Skeletal muscle satellite cell (primary cell): ENCODE results near the gene ZNF267.
"Not testable (repeated sequence)": the region's sequence is repeated elsewhere in the genome, so short reads cannot be mapped to it uniquely, and the experiment has no call there.

Experiments used
- H3K27me3 ChIP-seq: 2 replicates; pipeline ENCODE4 v1.7.0; 2013; ENCODE audit warnings: low read length; ENCODE audit not compliant: control insufficient read depth, insufficient read depth
- H3K36me3 ChIP-seq: 2 replicates; pipeline ENCODE4 v1.7.0; 2013; ENCODE audit warnings: mild to moderate bottlenecking, control low read depth, low read length; ENCODE audit not compliant: insufficient read depth
- H3K4me1 ChIP-seq: 2 replicates; pipeline ENCODE4 v1.7.0; 2013; ENCODE audit warnings: low read length; ENCODE audit not compliant: control insufficient read depth, insufficient read depth
- H3K4me2 ChIP-seq: 2 replicates; pipeline ENCODE4 v1.7.0; 2013; ENCODE audit warnings: mild to moderate bottlenecking, low read length
- H3K4me3 ChIP-seq: 2 replicates; pipeline ENCODE4 v1.7.0; 2013; ENCODE audit warnings: low read length
- H3K9ac ChIP-seq: 2 replicates; pipeline ENCODE4 v1.7.0; 2013; ENCODE audit warnings: mild to moderate bottlenecking, low read depth, low read length, moderate library complexity
- H3K9me3 ChIP-seq: replicated peaks from 2 replicates; pipeline ENCODE4 v1.7.0; 2013; ENCODE audit warnings: mild to moderate bottlenecking, control low read depth, low read length

Gene ZNF267

DNA sequence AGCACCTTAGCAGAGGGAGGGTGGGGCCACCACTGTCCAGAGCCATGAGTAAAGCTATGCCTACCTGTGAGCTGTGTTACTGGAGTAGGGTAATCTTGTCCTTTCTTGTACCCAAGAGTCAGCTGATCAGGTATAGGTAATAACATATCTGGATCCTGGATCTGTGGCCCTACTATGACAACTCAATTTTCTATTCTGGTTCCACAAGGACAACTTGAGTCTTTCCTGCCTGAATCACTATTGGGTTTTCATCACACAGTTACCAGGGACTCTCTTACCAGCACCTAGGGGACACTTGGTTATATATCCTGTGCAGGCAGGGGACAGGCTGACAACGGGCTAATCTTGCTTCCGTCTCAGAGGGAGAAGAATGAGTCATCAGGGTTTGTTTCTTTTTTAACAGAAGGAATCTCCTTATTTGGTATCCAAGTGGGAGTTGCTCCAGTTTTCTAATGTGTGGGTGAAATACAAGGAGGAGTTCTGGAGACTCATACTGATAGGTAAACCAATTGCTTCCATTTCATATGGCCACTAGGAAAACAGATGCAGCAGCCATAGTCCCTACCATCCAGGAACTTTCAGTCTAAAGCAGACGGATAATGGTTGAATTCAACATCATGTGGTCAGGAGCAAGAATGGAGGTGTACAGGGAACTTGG, 6.8 kb downstream of the ZNF267 start:
- H3K4me2 ChIP-seq: peak overlapping the region; percentile 2
- H3K27me3 ChIP-seq: no peaks in the 10 kb centered on the region
- H3K4me1 ChIP-seq: peaks cover 33% of the 10 kb centered on the region
- H3K4me3 ChIP-seq: peak overlapping the region; percentile 12
- H3K9ac ChIP-seq: no peak overlapping the region
- no peaks in the 10 kb centered on the region for H3K9me3 ChIP-seq
- peaks cover 52% of the 10 kb centered on the region for H3K36me3 ChIP-seq

GRCh38 chr16:31886227-31886626, 12.6 kb downstream of the ZNF267 start:
- no peaks in the 10 kb centered on the region for H3K4me1 ChIP-seq
- H3K9me3 ChIP-seq: no peaks in the 10 kb centered on the region
- peaks cover 77% of the 10 kb centered on the region for H3K36me3 ChIP-seq
- no peaks in the 10 kb centered on the region for H3K27me3 ChIP-seq
- no peak overlapping the region for H3K9ac ChIP-seq
- H3K4me2 ChIP-seq: no peak overlapping the region
- H3K4me3 ChIP-seq: no peak overlapping the region

DNA sequence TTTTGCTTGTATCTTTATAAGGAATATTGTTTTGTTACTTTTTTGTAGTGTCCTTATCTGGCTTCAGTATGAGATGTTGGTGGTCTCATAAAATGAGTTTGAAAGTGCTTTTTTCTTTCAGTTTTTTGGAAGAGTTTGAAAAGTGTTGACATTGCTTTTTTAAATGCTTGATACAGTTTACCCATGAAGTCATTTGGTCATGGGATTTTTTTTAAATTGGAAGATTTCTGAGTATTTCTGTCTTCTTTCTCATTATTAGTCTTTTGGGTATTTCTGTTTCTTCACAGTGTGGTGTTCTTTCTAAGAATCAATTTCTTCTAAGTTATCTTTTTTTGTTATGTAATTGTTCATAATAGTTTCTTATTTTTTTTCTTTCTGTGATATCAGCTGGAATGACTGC, 15.1 kb downstream of the ZNF267 start:
- Histone ChIP-seq H3K4me1 (no peaks in the 10 kb centered on the region), H3K4me2 (no peak overlapping the region), H3K9me3 (no peaks in the 10 kb centered on the region), H3K4me3 (no peak overlapping the region), H3K36me3 (peaks cover 72% of the 10 kb centered on the region), H3K27me3 (no peaks in the 10 kb centered on the region), H3K9ac (no peak overlapping the region)

GRCh38 chr16:31892111-31892510, 18.5 kb downstream of the ZNF267 start:
- H3K27me3 ChIP-seq, H3K9ac ChIP-seq, H3K4me1 ChIP-seq, H3K9me3 ChIP-seq, H3K4me2 ChIP-seq, H3K4me3 ChIP-seq: not testable (repeated sequence)
- peaks cover 75% of the 10 kb centered on the region for H3K36me3 ChIP-seq

- Histone ChIP-seq H3K9ac (no peak overlapping the region), H3K9me3 (peaks cover 11% of the 10 kb centered on the region), H3K4me1 (no peaks in the 10 kb centered on the region), H3K36me3 (peaks cover 72% of the 10 kb centered on the region), H3K4me3 (no peak overlapping the region), H3K27me3 (no peaks in the 10 kb centered on the region), H3K4me2 (no peak overlapping the region)
Measured at GRCh38 chr16:31893824-31894223, 20.2 kb downstream of the ZNF267 start.

GRCh38 chr16:31897283-31897682, 23.7 kb downstream of the ZNF267 start:
- no peaks in the 10 kb centered on the region for H3K4me1 ChIP-seq

GRCh38 chr16:31899505-31899904, 25.9 kb downstream of the ZNF267 start:
- H3K4me2 ChIP-seq: no peak overlapping the region
- peaks cover 33% of the 10 kb centered on the region for H3K36me3 ChIP-seq
- H3K4me1 ChIP-seq: no peaks in the 10 kb centered on the region
- no peaks in the 10 kb centered on the region for H3K27me3 ChIP-seq
- H3K9me3 ChIP-seq: peaks cover 10% of the 10 kb centered on the region
- H3K4me3 ChIP-seq: no peak overlapping the region
- H3K9ac ChIP-seq: no peak overlapping the region

More at GRCh38 chr16:31897283-31897682, 23.7 kb downstream of the ZNF267 start:
- Histone ChIP-seq H3K27me3 (no peaks in the 10 kb centered on the region), H3K9ac (no peak overlapping the region), H3K36me3 (peaks cover 40% of the 10 kb centered on the region), H3K4me3 (no peak overlapping the region), H3K9me3 (peaks cover 11% of the 10 kb centered on the region), H3K4me2 (no peak overlapping the region)

DNA sequence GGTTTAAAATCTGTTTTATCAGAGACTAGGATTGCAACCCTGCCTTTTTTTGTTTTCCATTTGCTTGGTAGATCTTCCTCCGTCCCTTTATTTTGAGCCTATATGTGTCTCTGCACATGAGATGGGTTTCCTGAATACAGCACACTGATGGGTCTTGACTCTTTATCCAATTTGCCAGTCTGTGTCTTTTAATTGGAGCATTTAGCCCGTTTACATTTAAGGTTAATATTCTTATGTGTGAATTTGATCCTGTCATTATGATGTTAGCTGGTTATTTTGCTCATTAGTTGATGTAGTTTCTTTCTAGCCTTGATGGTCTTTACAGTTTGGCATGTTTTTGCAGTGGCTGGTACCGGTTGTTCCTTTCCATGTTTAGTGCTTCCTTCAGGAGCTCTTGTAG, 31.0 kb downstream of the ZNF267 start:
- H3K9ac ChIP-seq, H3K4me2 ChIP-seq, H3K4me3 ChIP-seq, H3K36me3 ChIP-seq, H3K27me3 ChIP-seq, H3K9me3 ChIP-seq, H3K4me1 ChIP-seq: not testable (repeated sequence)

DNA sequence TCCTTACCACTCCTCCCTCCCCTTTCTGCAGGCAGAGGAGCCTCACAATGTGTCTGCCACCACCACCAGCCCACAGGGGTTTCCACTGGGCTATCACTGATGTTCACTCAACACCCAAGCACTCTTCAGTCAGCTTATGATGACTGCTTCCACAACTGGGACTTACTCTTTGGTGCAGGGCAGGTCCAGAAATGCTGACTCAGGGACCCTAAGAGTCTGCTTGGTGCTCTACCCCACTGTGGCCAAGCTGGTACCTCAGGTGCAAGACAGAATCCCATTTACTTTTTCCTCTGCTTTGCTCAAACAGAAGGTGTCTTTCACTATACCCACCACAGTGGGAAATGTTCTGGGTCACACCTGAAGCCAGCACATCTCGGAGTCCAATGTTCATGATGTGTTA, 40.1 kb downstream of the ZNF267 start:
- Histone ChIP-seq H3K27me3 (no peaks in the 10 kb centered on the region), H3K9ac (no peak overlapping the region), H3K4me1 (no peaks in the 10 kb centered on the region), H3K4me2 (no peak overlapping the region), H3K9me3 (peaks cover 78% of the 10 kb centered on the region), H3K4me3 (no peak overlapping the region), H3K36me3 (peaks cover 65% of the 10 kb centered on the region)

- Histone ChIP-seq H3K36me3 (peaks cover 70% of the 10 kb centered on the region), H3K4me3 (no peak overlapping the region)
Measured at GRCh38 chr16:31916056-31916488, 42.5 kb downstream of the ZNF267 start.

GRCh38 chr16:31920373-31920772, 46.8 kb downstream of the ZNF267 start:
- Histone ChIP-seq H3K36me3 (peaks cover 38% of the 10 kb centered on the region), H3K9me3 (peaks cover 55% of the 10 kb centered on the region), H3K9ac (no peak overlapping the region)

More at GRCh38 chr16:31916056-31916488, 42.5 kb downstream of the ZNF267 start:
- H3K27me3 ChIP-seq: no peaks in the 10 kb centered on the region
- H3K9ac ChIP-seq: no peak overlapping the region
- no peaks in the 10 kb centered on the region for H3K4me1 ChIP-seq
- peaks cover 84% of the 10 kb centered on the region for H3K9me3 ChIP-seq
- H3K4me2 ChIP-seq: no peak overlapping the region

GRCh38 chr16:31951806-31952205, 78.2 kb downstream of the ZNF267 start:
- not testable (repeated sequence) for H3K9ac ChIP-seq, H3K9me3 ChIP-seq, H3K36me3 ChIP-seq, H3K27me3 ChIP-seq, H3K4me3 ChIP-seq, H3K4me2 ChIP-seq, H3K4me1 ChIP-seq

More at GRCh38 chr16:31920373-31920772, 46.8 kb downstream of the ZNF267 start:
- no peak overlapping the region for H3K4me2 ChIP-seq
- H3K27me3 ChIP-seq: no peaks in the 10 kb centered on the region
- H3K4me3 ChIP-seq: no peak overlapping the region
- H3K4me1 ChIP-seq: no peaks in the 10 kb centered on the region
